Activated CD8-positive, alpha-beta memory T cell treated with anti-CD3 and anti-CD28 coated beads, Interleukin-2, amount 50 U/mL, for 4 hours (primary cell): ENCODE data around the gene NEK7.
"Not testable (repeated sequence)": the region's sequence is repeated elsewhere in the genome, so short reads cannot be mapped to it uniquely, and the experiment has no call there.

Experiments used
- DNase-seq: peaks from one replicate; pipeline ENCODE4 v3.0.0-alpha.2; 2020

The NEK7 gene

DNA sequence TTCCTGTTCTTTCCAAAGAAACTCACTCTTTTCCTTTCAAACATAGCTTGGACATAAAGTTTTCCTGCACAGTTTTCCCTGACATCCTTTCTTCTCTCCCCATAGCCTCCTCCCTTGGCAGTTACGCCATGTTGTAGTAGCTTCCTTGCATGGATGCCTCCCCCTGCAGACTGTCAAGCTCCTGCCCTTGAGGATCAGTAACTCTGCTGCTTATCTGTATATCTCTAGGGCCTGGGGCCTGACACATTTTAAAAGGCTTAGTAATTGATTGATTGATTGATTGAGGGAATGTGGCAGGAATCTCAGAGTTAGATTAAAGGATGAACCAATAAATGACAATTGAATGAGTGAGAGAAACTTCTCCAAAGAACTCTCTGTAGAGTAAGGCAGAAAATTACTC is 143.7 kb downstream of the NEK7 start:
- no peak for DNase-seq

DNA sequence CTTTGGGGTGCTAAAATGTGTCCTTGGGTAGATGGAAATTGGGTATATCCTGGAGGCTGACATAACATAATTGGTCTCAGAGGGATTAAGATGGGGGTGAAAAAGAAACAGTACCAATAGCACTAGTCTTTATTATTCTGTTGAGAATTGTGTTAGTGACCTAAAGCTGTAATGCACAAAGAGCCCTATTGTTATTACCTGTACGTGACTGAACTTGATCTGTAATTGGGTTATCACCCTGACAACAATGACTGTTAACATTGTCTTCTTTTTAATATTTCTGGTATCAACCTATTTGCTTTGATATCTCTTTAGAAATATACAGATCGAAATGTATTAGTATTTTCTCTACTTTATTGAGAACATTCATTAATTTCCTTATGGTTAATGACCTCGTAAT is 147.6 kb downstream of the NEK7 start:
- no peak for DNase-seq

DNA sequence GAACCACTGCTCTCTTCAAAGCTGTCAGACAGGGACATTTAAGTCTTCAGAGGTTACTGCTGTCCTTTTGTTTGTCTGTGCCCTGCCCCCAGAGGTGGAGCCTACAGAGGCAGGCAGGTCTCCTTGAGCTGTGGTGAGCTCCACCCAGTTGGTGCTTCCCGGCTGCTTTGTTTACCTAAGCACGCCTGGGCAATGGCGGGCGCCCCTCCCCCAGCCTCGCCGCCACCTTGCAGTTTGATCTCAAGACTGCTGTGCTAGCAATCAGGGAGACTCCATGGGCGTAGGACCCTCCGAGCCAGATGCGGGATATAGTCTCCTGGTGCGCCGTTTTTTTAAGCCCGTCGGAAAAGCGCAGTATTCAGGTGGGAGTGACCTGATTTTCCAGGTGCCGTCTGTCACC is 158.0 kb downstream of the NEK7 start:
- DNase-seq, result not testable (repeated sequence)

DNA sequence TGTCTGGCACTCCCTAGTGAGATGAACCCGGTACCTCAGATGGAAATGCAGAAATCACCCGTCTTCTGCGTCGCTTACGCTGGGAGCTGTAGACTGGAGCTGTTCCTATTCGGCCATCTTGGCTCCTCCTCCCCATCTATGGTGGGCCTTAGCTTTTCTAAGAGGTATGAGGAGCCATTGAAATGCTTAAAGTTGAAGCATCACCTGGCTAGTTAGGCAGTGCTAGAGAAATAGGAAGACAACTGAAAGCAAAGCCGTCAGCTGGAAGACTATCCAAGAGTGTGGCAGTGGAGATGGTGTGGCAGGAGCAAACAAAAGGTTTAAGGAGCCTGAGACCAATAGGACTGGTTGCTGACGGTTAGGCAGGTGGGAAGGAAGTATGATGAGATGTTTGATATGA is 158.5 kb downstream of the NEK7 start:
- not testable (repeated sequence) for DNase-seq

DNA sequence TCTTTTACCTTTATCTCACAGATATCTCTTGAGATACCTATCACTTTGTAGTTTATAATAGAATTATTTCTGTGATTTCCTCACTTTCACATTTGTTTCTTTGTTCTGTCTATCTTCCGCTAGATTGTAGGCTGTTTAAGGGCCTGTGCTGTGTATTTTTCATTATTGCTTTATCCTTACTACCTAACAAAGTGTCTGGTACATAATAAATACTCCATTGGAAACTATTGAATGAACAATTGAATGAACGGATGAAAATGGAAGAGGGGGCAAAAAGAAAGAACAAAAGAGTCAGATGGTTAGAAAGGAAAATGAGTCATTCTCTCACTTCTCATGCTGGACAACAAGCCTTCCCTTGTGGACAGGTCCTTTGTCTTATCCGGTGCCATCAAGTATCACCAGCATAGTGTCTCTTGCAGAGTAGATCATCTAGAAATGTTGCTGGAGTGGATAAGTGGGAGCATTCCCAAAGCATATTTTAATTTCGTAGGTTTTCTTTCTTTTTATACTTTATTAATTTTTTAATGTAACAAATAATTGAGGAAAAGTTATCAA is 159.8 kb downstream of the NEK7 start:
- DNase-seq, result no peak

DNA sequence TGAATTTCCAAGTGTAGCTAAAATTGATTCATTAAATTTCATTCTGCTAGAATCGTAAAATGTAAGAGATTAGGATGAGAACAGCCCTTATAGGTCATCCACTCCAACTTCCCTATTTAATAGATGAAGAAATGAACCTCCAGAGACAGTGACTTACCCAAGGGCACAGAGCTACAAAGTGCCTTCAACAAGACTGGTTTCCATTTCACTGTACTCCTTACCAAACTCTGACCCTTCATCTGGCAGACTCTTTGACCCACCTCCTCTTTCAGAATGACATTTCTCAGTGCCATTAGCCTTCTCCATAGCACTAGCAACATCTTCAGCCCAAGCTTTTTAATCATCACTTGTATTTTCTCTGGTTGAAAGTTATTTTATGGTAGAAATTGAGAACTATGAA is 161.3 kb downstream of the NEK7 start:
- no peak for DNase-seq

DNA sequence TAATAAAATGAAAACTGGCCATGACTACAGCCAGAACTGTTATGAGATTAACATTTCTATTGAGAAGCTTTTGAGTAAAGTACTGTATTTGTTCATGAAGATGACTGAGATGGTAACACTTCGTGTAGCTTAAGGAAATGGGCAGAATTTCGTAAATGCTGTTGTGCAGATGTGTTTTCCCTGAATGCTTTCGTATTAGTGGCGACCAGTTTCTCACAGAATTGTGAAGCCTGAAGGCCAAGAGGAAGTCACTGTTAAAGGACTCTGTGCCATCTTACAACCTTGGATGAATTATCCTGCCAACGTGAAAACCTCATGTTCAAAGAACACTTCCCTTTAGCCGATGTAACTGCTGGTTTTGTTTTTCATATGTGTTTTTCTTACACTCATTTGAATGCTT is 164.0 kb downstream of the NEK7 start:
- no peak for DNase-seq

DNA sequence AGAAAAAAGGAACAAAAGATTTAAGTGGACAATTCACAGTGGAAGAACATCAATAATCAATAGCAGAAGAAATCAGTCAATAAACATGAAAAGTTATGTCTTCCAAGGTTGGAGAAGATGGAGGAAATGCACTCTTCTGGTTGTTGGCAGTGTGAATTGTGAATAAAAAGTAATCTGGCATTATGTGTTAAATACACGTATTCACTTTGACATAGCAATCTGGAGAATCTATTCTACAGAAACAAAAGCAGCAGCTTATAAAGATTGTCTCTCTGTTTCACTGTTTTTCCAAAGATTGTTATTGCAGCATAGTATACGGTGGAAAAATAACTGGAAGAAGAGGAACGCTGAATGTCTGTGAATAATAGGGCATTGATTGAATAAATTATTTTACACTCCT is 169.4 kb downstream of the NEK7 start:
- no peak for DNase-seq

DNA sequence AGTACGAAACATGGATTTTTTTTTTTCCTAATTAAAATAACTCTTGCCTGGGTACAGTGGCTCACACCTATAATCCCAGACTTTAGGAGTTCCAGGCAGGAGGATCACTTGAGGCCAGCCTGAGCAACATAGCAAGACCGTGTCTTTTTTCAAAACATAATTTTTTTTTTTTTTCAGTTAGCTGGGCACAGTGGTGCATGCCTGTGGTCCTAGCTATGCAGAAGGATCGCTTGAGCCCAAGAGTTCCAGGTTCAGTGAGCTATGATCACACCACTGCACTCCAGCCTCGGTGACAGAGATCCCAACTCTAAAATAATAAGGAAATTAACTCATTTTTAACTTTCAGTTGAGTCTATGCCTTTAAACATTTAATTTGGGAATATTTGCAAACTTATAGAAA is 170.1 kb downstream of the NEK7 start:
- DNase-seq, result no peak

DNA sequence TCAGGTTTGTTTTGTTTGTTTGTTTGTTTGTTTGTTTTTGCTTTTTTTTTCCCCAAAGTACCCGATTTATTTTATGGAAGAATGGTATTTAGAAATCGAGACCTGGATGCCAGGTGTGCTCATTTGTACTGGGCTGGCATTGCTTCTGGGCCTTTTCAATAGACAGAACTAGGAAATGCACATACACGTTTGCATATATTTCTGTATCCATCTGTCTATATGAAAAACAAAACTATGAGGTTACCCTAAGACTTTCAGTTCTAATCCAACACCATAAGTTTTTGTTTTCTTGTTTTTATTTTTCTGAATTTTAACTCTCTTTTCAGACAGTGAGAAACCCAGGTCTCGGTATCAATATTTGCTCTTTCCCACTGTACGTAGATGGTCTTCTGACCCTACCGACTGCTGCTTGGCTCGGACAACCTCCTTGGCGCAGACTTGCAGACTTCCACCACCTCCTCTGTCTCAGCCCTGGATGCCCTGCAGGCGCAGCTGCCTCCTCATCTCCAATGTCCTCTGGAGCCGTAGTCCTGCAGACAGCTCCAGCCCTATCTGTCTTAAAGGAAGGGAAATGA is 171.7 kb downstream of the NEK7 start:
- no peak for DNase-seq

DNA sequence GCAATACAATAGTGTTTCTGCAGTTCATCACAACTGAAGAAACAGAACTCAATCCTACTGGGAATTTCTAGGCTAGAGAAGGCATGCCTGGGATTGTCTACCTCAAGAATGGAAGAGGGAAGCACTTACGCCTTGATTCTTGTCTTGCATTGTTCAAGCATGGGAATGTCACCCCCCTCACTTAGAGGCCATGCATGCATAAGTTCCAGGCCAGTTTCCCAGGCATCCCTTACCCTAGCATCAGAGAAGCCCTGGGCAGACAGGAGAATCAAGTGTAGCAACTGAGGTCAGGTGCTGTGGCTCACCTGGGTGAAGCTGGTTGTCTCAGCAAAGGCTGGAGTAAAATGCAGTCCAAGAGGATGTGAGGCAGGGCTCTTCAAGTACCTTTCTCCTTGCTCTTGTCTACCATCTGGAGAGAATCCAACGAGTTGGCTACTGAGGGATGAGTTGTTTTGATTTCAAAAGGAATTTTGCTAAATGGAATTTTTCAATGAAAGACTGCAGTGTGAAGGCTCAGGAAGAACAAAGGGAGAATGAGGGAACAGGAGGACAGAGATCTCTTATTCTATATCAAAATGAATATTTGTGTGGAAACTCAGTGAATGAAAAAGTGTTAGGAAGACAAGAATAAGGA is 174.3 kb downstream of the NEK7 start:
- DNase-seq, result no peak

DNA sequence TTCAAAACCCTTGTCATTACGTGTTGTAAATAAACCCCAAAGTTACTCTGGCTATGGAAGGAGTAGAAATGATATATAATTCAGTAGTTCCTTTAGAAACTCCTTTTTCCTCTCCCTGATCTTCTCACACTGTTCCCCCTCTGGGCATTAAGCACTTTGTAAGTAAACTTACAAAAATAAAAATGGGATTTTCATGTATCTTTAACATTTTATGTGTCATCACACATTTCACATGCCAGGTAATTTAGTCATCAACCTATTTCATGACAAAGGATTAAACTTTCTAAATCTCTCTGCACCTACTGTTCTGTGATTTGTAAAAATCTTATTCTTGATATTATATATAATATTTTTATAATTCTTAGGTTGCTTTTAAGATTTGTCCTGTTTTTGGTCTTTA is 176.9 kb downstream of the NEK7 start:
- DNase-seq, result no peak

DNA sequence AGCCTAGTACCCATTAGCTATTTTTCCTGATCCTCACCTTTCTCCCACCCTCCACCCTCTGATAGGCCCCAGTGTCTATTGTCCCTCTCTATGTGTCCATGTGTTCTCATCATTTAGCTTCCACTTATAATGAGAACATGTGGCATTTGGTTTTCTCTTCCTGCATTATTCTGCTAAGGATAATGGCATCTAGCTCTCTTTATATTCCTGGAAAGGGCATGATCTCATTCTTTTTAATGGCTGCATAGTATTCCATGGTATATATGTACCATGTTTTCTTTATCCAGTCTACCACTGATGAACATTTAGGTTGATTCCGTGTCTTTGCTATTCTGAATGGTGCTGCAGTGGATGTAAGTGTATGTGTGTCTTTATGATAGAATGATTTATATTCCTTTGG is 178.9 kb downstream of the NEK7 start:
- DNase-seq, result no peak

DNA sequence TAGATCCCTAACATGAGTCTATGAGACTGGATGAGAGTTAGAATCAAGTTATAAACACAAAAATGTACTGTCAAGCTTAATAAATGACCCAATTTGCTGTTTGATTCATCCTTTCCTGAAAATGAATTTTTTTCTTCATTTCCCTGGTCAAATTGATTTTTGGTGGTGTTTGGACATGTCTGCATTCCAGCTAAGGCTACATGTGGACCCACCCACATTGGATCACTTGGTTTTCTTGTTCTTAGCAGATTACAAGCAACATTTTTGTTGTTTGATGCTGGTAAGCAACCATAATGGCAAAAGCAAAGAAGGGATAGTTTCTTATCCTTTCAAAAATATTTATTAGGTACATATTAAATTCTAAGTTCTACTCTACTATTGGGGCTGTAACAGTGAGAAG is 181.1 kb downstream of the NEK7 start:
- DNase-seq, result no peak

DNA sequence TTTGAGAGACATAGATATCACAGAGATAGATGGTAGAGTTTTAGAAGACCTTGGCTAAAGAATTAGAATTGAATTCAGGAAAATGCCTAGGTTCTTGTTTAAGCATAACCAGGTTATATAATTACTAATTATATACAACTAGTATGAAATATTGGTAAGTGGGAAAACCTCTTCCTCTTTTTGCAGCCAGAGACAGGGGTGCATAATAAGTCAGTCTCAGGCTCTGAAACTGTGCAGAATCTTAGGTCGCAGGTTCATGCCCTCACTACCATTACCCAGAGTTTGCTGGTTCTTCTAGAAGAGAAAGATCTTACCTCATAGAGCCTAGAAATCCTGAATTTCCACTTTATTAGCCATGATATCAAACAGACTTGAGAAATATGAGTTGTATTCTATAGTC is 183.3 kb downstream of the NEK7 start:
- DNase-seq, result no peak

DNA sequence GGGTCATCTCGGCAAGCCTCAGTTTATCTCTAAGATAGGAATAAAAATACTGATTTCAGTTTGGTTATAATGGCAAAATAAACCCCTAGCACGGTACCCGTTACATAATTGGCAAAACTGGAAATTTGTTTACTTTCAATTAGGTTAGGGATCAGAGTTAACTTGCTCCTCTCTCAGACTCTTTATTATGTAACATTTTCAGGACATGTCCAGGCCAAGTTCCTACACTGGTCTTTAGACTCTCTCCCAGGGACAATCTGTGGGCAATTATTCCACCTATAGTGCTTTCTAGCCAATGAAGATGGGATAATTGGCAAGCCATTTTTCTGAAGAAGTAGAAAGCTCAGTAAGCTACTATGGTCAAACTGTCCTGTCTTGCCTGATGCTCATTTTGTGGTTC is 189.4 kb downstream of the NEK7 start:
- DNase-seq, result no peak

DNA sequence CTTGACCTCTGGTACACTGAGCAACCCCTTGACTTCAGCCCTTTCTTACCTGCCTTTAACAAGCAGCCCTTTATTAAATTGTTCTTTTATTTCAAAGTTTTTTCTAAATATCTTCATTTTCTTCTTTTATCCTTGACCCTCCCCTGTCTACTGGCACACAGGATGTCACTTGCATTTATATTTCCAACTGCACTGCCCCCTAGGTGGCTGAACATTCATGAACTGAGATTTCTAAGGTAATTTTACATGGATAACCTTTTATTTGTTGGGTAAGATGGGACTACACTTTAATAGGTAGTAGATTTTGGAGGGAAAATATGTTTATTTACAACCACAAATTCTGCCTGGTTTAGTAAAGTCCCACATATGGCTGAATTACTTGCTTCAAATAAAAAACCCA is 193.7 kb downstream of the NEK7 start:
- DNase-seq, result no peak

DNA sequence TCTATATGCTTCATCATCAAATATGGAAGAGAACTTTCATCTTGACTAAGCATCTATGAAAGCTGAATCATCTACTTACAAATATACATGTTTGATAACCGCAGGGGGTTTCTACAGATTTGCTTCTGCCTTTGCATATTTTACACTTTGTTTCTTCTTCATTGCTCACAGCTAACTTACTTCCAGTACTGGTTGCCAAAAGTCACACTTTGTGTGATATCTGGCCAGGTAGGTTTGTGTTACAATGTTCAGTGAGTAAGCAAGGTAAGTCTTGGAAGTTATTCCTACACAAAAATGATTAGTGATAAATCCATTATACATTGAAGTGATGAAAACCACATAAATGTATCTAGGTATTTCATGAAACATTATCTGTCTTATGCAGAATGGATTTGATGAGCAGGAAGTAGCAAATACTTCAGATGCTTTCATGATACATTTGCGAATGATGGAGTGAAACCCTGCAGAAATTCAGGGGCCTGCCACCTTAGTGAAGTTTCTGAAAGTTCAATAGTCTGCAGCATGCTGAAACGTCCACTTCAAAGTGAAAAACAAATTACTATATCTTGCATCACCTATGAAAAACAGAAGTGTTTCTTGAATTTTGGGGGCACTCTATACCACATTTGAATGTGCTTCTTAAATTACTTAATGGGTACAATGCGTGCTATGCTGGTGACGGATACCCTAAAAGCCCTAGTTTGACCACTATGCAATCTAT is 196.3 kb downstream of the NEK7 start:
- DNase-seq, result no peak

DNA sequence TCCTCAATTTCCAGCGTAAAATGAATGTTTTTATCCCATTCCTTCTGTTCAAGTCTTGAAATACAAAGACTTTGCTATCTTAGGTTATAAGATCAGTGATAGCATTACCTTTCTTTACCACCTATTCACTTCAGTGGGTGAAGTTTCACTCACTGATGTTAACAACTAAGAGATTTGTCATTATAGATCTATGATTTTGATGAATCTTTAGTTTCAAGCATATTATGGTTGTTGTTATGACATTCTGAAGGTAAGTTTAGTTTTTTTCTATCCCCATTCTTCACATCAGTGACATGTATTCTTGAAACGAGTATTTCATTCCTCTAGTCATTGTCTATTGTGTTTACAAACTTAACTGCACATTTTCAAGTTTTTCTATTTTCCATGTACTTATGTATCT is 201.1 kb downstream of the NEK7 start:
- DNase-seq, result no peak

DNA sequence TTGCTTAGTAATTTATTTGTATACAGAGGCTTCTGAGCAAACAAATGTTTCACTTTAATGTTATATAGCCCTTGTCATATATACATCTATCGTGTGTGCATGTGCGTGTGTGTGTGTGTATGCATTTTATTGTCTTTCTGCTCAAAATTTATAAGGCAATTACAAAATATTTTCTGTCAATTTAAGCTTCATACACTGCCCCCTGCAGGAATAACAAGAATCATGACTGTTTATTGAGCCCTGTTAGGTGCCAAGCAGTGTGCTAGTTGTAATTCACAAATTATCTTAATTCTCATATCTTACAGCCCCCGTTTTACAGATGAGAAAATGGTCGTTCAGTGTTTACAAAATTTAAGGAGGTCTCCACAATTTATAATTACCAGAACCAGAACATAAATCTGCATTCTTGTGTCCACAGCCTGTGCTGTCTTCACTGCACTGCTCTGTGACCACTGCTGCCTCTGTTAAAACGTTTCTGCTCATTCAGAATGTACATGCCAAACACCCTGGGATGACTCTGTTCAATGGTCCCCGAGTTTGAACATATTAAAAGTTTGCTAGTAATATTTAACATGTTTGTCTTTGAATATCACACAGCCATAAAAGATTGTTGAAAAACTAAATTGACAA is 202.3 kb downstream of the NEK7 start:
- DNase-seq, result no peak

DNA sequence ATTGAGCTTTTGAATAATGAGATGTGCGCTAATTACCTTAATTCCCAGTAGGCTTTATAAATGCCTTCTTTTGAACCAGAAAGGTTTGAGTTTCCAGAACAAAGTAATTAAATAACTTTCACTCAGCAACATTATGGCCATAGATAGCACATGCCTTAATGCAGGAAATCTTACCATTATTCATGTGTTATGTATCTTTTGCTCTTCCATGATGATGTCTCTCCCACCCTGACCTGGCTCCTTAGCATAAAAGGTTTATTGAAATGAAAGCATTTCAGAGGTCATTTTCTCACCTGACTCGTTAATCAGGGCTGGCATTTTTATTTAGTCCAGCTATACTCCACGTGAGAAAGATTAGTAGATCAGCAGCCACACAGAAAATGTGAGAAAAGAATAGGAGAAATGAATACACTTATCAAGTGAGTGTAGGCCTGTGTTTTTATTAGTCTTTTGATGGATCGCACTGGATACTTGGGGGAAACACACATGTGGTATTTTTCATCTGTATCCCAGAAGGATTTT is 203.5 kb downstream of the NEK7 start:
- no peak for DNase-seq

DNA sequence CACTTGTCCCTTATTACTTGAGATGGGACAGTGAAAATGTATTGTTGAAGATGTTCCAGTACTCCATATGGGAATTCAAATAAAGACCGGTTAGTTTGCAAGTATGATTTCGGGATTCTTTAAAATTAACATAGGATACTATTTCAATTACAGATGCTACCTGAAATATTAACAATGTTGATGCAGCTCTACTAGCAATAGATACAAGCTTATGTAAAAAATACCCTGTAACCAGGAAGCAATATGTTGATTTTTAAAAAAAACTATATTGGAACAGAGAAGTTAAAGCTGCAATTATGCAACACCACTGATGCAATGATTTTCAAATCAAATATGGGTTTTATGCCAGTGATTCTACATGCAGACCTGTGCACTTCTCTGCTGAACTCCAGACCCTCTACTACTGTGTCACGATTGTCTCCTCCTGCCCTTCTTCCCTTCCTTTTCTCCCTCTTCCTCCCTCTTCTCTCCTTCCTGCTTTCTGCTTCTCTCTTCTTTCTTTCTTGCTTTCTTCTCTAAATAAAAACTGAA is 204.5 kb downstream of the NEK7 start:
- DNase-seq, result no peak

DNA sequence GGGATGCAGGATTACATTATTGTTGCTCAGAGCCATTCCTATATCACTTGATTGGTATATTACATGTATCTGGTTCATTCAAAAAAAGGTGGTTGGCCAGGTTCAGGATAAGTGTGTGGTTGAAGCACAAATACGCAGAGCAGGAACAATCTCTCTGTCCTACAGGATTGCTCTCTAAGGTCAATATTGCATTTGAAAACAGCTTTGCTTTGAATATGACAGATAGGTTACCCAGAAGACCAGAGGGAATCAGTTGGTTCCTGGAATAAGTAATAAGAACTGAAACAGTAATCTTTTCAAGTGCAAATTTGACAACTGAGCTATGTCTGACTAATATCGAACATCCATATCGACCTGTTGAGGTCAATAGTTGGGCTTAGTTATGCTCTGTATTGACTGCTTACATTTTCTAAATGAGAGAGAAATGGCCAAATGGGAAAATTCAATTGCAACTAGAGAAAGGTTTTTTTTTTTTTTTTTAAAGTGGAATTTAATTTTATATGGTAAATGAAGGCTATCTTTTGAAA is 206.9 kb downstream of the NEK7 start:
- no peak for DNase-seq
